Bone marrow (tissue), 2 donors: ENCODE results near the gene MYOF.
A peak's percentile ranks its signal among the peaks of the same experiment; 100 is the strongest.
"Not testable (repeated sequence)": the region's sequence is repeated elsewhere in the genome, so short reads cannot be mapped to it uniquely, and the experiment has no call there.

ENCODE experiments used
- DNase-seq, 2 donors: peaks; one replicate each; lab custom pipeline; 2025; lab: John Stamatoyannopoulos, UW

The MYOF gene

GRCh38 chr10:93390306-93391090 lies 91.6 kb downstream of the MYOF start:
- DNase-seq, result peak in 1 of 2 donors; percentile 68

GRCh38 chr10:93386631-93387369 lies 95.3 kb downstream of the MYOF start:
- peak; percentile 11 to 55 for DNase-seq

GRCh38 chr10:93385345-93385744 lies 96.8 kb downstream of the MYOF start:
- DNase-seq, result no peak

GRCh38 chr10:93384006-93384405 lies 98.1 kb downstream of the MYOF start:
- no peak for DNase-seq

DNA sequence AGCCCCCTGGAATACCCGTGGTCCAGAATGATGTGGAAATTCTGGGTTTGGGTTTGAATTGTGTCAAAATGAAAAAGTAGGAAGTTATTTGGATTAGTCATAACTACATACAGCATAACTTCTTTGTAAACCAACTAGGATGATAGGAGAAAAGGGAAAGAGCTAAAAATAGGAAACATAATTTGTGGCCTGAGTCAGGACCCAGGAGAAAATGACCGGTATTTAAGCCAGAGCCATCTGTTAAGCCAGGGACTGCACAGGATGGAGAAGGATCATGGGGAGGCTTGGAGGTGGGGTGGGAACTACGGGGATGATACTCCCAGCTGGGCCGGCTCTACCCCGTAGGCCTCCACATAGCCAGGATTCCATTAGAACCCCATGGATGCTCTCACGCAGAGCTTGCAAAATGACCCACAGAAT lies 98.6 kb downstream of the MYOF start:
- no peak for DNase-seq

DNA sequence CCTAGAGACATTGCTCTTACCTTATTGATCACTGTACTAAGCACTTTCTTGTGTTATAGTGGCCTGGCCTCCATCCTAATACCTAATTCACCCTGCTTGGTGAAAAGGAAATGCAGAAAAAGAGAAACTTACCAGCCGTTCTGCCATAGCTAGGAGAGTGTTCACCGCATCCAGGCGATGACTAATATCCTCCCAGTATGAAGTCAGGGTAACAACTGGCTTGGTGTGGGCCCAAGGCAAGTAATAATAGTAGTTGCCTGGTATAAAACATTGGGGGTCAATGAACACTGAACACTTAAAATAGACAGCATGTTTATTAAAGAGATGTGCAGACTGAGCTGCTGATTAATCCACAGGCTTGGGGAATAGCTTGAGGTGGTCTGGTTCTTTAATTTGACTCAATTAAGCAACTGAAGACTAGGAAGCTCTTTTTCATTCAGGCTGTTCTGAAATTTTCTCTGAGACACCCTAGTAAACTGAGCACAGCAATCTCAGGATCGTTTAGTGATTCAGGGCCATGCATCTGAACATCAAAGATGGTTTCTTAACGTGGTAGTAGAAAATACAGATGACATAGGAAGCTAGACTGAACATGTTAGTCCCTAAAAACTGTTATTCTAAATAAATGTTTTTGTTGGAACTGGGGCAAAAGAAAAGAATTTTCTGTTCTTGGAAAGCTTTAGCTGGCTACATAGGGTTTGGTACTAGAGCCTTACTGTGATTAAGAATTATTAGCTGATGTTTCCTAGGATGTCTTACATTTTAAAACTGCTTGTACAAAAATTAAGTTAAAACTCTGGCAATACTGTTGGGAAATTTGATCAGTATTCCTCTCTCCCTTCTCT lies 102.2 kb downstream of the MYOF start:
- DNase-seq, result peak in 1 of 2 donors; percentile 6

- DNase-seq, result no peak
Observed at GRCh38 chr10:93378997-93379730, 103.0 kb downstream of the MYOF start.

- DNase-seq, result no peak
Observed at GRCh38 chr10:93378039-93378438, 104.1 kb downstream of the MYOF start.

DNA sequence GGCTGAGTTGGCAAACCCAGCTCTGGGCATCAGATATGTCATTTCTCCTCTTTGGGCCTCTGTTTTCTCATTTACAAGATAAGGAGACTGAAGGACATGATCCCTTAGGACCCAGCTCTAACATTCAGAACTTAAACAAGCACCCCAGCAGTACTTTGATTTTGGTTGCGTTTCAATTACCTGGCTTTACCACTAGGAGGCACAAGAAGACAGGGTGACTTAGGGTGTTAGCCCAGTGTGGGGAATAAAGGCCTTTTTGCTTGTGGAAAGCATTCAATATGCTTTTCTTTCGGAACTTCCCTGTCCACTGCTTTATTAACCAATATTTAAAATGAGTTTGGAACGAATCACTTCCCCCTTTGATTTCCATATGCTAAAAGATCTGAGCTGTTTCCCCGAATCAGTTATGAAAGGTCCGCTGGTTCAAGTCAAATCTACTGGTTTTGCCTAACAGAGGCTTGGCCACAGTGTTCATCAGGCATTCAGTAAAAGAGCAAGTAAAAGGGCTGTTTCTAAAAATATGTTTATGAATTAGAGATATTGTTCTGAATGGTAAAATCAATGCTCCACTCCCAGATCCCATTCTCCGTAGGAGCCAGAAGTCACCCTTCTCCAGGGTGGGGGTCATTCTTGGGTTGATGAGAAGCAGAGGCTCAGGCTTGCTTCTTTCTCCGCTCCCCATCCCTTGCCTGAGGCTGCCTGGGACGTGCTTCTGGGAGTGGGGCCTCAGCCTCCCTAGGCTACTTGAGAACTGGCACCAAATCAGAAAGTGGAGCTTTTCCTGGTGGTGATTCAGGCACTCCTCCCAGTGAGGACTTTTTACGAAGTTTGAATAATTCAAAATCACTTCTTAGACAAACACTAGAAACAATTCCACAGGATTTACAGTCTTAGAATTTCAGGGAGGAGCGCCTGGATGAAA lies 105.5 kb downstream of the MYOF start:
- peak in 1 of 2 donors; percentile 76 for DNase-seq

DNA sequence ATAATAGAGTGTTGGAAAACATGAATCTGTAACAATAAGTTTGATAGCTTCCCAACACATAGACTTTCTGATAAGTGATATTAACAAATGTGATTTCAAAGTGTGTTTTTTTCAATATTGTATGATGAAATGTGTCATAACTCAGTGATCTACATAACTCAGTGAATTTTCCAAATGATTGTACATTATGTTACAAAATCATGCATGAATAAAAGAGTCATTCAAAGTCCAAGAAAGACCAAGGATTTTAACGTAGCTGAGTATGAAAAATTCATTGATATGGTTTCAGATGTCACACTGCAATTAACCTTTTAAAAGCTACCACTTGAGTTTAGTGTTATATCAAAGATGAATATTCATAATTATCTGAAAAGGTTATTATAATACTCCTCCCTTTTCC lies 111.2 kb downstream of the MYOF start:
- no peak for DNase-seq

- no peak for DNase-seq
Observed at GRCh38 chr10:93369588-93370164, 112.5 kb downstream of the MYOF start.

DNA sequence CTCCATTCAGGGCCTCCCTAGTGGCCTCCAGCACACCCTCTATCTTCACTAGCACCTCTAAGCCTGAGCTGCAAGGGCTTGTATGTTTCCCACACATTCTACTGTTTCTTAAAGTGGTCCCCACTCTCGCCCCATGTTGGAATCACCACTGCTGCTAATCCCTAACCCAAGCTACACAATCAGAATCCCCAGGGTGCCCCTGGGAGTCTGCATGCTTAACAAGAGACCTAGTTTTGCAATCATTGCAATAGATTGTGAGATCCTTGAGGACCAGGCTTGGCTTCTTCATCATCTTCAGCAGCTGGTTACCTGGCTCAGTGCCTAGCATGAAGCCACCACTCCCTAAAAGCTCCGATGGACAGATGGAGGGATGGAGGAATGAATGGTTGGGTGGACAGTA lies 113.9 kb downstream of the MYOF start:
- no peak for DNase-seq

GRCh38 chr10:93367664-93368063 lies 114.5 kb downstream of the MYOF start:
- no peak for DNase-seq

- DNase-seq, result no peak
Observed at GRCh38 chr10:93364966-93365365, 117.2 kb downstream of the MYOF start.

- no peak for DNase-seq
Observed at GRCh38 chr10:93363891-93364648, 118.1 kb downstream of the MYOF start.

GRCh38 chr10:93358398-93358797 lies 123.7 kb downstream of the MYOF start:
- DNase-seq, result not testable (repeated sequence)

- DNase-seq, result peak in 1 of 2 donors; percentile 10
Observed at GRCh38 chr10:93357680-93358079, 124.5 kb downstream of the MYOF start.

GRCh38 chr10:93356516-93356915 lies 125.6 kb downstream of the MYOF start:
- no peak for DNase-seq

DNA sequence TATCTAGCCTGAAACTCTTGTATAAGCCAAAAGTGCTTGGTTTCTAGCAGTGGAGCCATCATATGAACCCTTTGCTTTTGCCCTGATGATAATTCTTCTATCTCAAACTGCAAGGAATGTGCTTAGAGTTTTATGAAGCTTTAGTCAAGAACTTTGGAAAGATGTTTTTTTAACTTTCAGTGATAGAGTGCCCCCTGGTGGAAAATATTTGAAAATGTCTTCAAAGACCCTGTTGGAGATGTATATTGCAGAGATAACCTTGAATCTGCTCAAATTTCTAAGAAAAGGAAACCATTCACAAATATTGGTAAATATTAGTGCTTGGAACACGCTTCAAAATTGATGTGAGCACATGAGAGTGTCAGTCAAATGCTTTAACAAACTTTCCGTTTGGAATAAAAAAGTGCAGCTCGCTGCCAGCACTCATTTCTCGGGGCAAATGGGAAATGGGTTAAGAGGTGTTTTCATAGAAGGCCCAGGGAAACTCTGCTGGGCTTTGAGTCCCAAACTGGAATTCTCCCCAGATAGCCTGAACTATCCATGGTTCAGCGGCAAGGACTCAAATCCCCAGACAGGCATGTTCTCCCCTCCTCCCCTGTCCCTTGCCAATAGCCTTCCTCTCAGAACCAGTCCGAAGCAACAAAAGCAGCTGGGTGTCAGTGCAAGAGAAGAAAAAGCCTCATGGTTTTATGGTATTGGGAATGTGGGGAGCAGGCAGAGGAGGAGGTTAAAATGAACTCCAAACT lies 129.3 kb downstream of the MYOF start:
- peak in 1 of 2 donors; percentile 29 for DNase-seq
